ENCODE data around the gene EDN3. TPM values are rescaled to one million over a fixed set of nuclear protein-coding genes. Genes with fewer than 3 reads are reported as not detected.

The EDN3 gene
- total and polyA plus RNA-seq, 12 donors: 0.07 to 0.33 TPM; not detected in 10

DNA sequence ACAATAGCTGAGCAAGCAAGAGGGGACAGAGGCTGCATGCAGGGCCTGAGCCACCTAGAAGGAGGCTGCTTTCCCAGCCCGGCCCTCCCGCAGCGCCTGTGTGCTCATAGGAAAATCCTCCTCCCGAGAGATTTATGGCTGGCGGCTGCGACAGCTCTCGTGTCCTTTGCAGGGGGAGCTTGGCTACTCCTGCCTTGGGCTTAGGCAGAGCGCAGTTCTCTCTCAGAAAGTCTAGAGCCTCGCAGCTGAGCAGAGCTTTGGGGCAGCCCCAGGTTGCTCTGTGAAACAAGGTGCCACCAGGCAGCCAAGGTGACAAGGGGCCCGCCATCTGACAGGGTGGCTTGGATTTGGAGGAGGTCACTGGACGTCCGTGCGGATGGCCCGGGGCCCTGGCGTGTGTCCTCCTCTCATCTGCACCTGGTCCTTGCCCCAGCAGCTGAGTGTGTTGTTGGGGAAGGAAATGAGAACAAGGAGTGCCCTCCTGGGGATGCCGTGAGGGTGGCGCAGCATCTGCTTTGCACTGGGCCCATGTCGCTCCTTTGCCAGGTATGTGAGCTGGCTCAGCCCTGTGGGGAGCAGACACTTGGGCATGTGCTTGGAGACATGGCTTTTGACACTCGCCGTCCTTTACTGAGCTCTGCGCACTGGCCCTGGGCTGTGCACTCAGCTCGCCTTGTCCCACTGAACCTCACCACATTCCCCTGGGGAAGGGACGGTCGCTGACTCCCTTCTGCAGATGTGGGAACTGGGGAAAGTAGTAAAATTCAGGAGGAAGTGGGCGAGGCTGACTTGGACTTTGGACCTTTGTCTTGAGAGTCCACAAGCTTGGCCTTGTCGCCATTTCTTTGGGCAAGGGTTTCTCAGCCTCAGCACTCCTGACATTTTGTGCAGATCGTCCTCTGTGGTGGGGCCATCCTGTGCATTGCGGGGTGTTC lies 41.9 kb downstream of the EDN3 start:
- Histone ChIP-seq H3K4me1 (no peaks in the 10 kb centered on the region), H3K36me3 (no peaks in the 10 kb centered on the region), H3K9me3 (peaks cover 0 to 5% (median 0%) of the 10 kb centered on the region in 11 donors), H3K27me3 (peaks cover 0 to 20% (median 5%) of the 10 kb centered on the region in 7 donors), H3K27ac (no peak overlapping the region), H3K4me3 (no peak overlapping the region)
- ATAC-seq (peak in 1 of 8 donors; percentile 40), DNase-seq (no peak)
- intact Hi-C loops (cut with DNase I): no loop called here
- 70 to 73% methylated on average over 28 of the region's 28 CpGs for WGBS, 2 donors
- TF ChIP-seq, protein P1, sequence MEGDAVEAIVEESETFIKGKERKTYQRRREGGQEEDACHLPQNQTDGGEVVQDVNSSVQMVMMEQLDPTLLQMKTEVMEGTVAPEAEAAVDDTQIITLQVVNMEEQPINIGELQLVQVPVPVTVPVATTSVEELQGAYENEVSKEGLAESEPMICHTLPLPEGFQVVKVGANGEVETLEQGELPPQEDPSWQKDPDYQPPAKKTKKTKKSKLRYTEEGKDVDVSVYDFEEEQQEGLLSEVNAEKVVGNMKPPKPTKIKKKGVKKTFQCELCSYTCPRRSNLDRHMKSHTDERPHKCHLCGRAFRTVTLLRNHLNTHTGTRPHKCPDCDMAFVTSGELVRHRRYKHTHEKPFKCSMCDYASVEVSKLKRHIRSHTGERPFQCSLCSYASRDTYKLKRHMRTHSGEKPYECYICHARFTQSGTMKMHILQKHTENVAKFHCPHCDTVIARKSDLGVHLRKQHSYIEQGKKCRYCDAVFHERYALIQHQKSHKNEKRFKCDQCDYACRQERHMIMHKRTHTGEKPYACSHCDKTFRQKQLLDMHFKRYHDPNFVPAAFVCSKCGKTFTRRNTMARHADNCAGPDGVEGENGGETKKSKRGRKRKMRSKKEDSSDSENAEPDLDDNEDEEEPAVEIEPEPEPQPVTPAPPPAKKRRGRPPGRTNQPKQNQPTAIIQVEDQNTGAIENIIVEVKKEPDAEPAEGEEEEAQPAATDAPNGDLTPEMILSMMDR (IDR thresholded peaks at IDR 0.05): no peak

DNA sequence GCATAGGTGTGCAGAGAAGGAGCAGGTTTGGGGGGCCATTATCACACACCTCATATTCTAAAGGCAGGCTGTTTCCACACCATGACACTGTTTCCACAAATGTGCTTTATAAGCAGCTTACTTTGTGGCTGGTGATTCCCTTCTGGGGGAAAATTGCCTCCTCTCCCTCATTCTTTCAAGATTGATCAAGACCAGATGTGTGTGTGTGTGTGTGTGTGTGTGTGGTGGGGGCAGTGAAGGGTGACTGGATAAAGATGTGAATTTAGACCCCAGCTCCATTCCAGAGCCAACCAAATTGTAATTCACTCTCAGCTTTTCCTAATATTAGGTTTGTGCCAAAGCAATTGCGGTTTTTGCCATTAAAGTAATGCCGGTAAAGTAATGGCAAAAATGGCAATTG lies 45.6 kb downstream of the EDN3 start:
- DNase-seq (no peak), ATAC-seq (no peak)
- Histone ChIP-seq H3K4me3 (no peak overlapping the region), H3K9me3 (peaks cover 0 to 5% (median 0%) of the 10 kb centered on the region in 11 donors), H3K27ac (no peak overlapping the region), H3K36me3 (no peaks in the 10 kb centered on the region), H3K27me3 (peaks cover 0 to 30% (median 4%) of the 10 kb centered on the region in 7 donors), H3K4me1 (no peaks in the 10 kb centered on the region)
- WGBS, 2 donors: 95 to 98% methylated on average over 2 of the region's 2 CpGs
- TF ChIP-seq, protein P1 (IDR thresholded peaks at IDR 0.05): no peak
- intact Hi-C loops (cut with DNase I): no loop called here

DNA sequence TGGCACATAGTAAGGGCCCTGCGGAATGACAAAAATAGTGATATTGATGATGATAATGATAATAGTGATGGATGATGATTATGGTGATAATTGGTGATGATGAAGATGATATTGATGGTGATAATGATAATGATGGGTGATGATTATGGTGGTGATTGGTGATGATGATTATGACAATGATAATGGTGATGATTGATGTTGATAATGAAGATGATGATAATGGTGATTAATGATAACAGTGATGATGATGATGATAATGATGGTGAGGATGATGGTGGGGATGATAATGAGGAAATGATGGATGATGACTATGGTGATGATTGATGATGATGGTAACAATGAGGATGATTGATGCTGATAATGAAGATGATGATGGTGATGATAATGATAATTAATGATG lies 48.9 kb downstream of the EDN3 start:
- intact Hi-C loops (cut with DNase I): no loop called here
- Histone ChIP-seq H3K27me3 (peaks cover 0 to 17% (median 0%) of the 10 kb centered on the region in 7 donors), H3K36me3 (no peaks in the 10 kb centered on the region), H3K27ac (no peak overlapping the region), H3K4me1 (no peaks in the 10 kb centered on the region), H3K9me3 (peaks cover 0 to 2% (median 0%) of the 10 kb centered on the region in 11 donors), H3K4me3 (no peak overlapping the region)
- 89 to 96% methylated on average over 1 of the region's 1 CpG for WGBS, 2 donors
- DNase-seq (no peak), ATAC-seq (no peak)
- TF ChIP-seq, protein P1 (IDR thresholded peaks at IDR 0.05): no peak

DNA sequence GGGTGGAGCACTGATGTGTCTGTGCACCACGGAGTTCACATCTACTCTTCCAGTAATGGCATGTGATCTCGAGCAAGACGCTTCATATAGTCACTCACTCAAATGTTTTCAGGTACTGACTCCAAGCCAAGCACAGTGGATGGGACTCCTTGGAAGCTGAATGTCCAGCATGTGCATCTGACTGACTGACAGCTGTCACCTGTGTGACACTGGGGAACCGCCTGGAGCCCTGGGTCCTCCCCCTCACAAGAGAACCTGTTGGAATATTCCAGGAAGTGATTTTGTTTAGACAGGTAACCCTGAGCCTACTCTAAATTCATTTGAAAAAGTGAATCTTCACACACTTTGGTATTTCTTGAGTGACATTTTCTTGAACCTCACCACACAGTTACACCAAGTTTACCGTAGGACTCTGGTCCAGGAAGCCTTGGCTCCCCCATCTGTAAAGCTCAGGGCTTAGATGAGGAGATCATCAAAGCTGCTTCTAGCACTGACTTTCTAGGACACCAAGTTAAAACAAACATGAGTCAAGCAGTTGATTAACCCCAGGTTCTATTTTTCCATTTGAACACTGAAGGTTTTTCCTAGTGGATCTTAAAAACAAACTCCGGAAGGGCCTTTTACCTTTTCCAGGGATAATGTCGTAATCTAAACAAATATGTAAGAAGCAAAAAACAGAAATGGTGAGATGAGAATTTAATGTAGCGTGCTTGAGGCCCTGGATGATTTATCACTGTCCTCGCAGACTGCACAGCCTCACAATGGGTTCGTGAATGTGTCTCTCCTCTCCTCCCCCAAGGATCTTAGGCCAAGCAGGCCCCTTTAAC lies 50.1 kb downstream of the EDN3 start:
- Histone ChIP-seq H3K4me3 (no peak overlapping the region), H3K27ac (no peak overlapping the region), H3K4me1 (no peaks in the 10 kb centered on the region), H3K27me3 (peaks cover 0 to 25% (median 4%) of the 10 kb centered on the region in 7 donors), H3K9me3 (no peaks in the 10 kb centered on the region), H3K36me3 (no peaks in the 10 kb centered on the region)
- intact Hi-C loops (cut with DNase I): no loop called here
- ATAC-seq: no peak
- DNase-seq: no peak
- 75 to 82% methylated on average over 10 of the region's 10 CpGs for WGBS, 2 donors
- TF ChIP-seq, protein P1 (IDR thresholded peaks at IDR 0.05): no peak

All from heart right ventricle (tissue), 16 donors.